NCI-H128 (cell line): ENCODE measurements around the gene OR12D3.
"Not testable (repeated sequence)": the region's sequence is repeated elsewhere in the genome, so short reads cannot be mapped to it uniquely, and the experiment has no call there.

Source experiments
- DNase-seq: peaks from one replicate; lab custom pipeline; 2025; ENCODE audit not compliant: unreplicated experiment; lab: John Stamatoyannopoulos, UW

The OR12D3 gene, protein sequence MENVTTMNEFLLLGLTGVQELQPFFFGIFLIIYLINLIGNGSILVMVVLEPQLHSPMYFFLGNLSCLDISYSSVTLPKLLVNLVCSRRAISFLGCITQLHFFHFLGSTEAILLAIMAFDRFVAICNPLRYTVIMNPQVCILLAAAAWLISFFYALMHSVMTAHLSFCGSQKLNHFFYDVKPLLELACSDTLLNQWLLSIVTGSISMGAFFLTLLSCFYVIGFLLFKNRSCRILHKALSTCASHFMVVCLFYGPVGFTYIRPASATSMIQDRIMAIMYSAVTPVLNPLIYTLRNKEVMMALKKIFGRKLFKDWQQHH

DNA sequence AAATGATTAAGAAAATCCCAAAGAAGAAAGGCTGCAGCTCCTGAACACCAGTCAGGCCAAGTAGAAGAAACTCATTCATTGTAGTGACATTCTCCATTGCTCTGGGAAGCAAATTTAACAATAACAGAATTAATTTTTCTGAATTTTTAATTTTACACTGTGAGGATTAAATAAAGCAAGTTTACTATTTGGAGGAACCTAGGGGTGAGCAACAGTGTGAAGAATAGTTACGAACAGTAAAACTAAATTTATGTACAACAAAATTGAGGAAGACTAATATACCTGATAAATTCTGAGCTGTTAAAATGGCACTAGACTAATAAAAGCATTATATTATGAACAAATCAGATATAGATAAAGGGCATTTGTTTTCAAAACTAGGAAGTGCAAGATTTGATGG lies at the start of gene OR12D3:
Gene OR12D3, minus strand, starts transcription at position 101 of the 400 bp plus-strand sequence. Its CDS starts 4 bp downstream, at position 97.
- no peak for DNase-seq

DNA sequence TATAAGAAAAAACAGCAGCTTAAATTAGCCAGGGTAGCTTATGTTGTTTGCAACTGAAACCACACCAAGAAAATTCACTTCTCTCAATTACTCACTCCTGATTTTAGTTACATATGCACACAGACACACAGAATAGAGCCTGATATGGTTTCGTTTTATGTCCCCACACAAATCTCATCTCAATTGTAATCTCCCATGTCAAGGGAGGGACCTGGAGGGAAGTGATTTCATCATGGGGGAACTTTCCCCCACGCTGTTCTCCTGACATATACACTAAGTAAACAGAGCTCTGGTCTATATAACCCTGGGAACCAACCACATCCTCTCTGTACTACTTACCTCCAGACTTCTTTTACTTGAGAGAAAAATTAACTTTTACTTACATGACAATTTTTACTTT lies 49.5 kb upstream of the OR12D3 start:
- DNase-seq = no peak

DNA sequence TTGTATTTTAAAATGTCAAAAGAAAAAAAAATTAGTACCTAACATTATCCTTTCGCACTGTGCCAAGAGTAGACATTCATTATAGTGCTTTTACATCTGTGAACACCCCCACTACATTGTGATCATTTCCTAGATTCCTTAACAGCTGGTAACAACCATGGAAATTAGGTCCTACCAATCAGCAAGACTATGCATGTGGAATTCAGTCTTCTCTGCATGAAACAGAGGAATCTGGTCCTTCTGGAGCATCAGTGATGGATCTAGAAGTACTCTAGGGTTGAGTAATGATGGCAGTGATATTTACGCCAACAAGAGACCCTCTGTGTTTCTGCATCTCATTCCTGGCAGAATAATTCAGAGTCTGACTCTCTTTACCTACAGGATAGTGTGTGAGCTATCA lies 49.1 kb upstream of the OR12D3 start:
- no peak for DNase-seq

DNA sequence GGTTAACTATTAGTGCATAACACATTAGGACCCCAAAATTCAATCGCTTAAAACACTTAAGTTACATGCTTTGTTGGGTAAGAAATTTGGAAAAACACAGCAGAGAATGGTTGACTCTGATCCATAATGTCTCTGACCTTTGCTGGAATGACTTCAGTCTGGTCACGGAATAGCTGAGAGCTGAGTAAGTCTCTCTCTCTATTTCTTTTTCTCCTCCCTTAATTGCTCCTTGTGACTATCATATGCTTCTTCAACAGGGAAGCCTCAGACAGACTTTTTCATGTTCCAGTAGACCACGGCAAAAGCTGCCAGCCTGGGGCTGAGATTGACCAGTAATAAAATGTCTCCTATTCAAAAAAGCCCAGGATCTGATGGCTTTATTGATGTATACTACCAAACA lies 44.4 kb upstream of the OR12D3 start:
- DNase-seq = no peak

DNA sequence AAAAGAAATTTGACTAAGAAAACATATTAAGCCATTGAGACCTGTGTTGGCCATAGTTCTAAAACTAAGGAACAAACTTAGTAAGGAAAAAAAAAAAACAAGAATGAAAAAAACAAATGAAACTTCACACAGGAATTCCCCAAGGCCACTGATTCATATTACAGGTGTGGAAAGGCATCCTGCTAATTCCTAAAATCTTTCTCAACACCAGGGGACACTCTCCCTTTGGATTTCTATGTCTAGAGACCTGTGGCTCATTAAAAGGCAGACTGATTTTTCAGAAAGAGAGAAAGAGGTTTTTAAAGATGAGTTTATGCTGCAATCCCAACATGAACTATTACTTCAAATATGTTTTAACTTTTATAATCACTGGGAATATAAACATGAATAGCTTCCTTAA lies 39.5 kb upstream of the OR12D3 start, which contains the start of gene OR12D1:
Gene OR12D1, plus strand, starts transcription at position 341 of the 400 bp plus-strand sequence.
- DNase-seq = no peak

DNA sequence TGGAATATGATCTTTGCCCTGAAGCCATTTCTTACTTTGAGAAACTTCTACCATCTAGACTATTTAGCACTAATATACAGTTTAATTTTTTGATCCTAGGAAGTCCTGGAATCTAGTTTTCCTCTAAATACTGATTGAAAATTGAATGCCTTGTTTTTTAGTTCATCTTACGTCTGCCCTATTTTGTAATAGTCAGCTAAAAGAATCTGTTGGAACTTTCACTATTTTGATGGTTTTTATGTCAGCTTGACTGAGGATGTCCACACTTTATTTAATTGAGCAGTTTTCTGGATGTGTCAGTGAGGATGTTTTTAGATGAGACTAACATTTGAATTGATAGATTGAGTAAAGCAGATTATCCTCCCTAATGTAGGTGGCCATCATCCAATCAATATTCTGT lies 28.7 kb upstream of the OR12D3 start:
- no peak for DNase-seq

DNA sequence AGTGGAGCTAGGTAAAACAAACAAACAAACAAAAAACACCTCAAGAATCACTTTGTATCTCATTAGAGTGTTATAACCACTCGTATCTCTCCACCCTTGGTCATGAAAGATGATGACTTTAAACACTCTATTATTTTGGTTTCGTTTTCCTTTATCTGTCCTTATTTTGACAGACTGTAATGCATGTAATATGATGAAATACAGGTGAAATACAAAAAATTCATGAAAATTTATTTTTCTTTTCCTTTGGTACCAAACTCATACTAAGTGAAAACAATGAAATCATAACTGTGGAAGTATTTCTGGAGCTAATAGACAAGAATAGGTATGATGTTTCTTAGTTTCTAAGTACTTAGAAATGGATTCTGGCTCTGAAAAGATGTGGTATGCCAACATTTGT lies 24.4 kb upstream of the OR12D3 start:
- no peak for DNase-seq

DNA sequence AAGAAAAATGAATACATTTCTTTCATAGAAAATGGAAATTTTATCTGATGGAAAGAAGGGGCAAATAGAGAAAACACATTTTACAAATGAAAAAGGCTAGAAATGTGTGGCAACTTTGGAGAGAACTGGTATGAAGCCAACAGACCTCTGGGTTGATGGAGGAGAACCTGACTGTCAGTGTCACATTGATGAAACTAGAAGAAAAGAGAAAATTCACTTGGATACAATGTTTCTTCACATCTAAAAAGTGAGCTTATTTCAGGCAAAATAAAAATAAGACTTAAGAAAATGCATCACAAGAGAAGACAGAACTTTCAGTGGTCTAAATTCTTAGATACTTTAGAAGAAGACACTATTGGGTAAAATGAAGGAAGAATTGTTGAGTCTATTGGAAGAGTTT lies 20.2 kb upstream of the OR12D3 start, which contains the start of gene OR12D2:
Gene OR12D2, plus strand, starts transcription at position 301 of the 400 bp plus-strand sequence. CDS start 1,069 bp downstream, outside the sequence.
- DNase-seq = no peak

DNA sequence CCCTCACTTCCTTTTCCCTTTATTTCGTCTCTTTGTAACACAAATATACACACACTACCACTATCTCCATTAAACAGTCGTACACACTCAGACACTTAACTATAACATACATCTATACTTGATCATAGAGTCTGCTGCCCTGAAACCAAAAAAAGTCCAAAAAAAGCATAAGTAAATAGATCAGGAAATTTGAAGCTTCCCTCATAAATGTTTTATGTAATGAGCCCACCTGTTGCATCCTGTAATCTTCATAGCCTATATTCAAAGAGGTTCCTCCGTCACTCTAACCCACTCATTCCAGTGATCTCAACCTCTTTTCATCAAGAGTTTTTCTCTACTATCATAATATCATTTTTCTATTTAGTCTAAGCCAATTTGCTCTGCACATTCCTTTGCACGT lies 13.4 kb upstream of the OR12D3 start:
- DNase-seq = no peak

DNA sequence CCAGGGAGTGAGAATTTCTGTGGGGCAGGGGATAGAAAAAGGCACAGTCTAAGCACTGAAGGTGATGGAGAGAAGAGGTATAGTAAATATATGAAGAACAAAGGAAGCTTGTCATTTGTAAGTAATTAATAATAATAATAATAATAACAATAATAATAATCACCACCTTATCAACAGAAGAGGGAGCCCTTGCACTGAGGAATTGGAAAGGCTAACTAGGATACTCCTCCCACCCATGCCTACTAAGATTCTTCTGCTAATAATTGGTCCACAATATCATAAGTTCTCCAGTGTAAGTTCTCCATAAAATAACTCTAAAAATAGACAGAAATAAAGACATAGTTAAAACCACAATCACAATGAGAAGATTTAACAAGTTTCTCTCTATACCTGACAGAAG lies 912 bp upstream of the OR12D3 start:
- no peak for DNase-seq

DNA sequence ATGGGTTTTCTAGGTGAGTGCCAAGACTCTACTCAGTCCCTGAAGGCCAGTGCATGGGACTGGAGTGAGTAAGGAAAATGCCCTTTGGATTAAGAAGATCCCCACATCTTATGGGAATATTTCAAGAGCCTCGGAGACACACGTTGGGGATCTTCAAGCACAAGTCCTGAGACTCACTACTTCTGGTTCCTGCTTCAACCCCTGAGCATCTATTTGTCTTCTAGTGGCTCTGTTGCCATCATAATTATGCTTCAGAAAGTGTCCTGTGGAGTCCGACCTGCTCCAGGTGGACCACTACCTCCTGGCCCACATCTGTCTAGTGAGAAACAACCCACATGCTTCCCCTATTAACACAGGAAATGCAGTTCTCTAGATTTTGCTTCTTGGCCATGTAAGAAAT lies 6.3 kb downstream of the OR12D3 start, which contains the start of gene OR5V1:
Gene OR5V1, minus strand, starts transcription at position 101 of the 400 bp plus-strand sequence. CDS start 12,670 bp downstream, outside the sequence.
- DNase-seq = no peak

DNA sequence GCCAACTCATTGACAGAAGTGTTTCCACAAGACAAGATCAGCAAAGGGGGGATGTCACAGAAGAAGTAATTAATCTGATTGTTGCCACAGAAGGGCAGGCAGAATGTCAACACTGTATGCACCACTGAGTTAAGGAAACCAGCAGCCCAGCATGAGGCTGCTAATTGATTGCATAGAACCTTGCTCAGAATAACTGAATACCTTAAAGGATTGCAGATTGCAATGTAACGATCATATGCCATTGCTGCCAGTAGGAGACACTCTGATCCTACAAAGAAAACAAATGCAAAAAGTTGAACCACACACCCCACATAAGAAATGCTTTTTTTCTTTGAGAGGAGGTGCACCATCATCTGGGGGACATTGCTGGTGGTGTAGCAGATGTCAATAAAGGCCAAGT lies 19.5 kb downstream of the OR12D3 start:
- no peak for DNase-seq

DNA sequence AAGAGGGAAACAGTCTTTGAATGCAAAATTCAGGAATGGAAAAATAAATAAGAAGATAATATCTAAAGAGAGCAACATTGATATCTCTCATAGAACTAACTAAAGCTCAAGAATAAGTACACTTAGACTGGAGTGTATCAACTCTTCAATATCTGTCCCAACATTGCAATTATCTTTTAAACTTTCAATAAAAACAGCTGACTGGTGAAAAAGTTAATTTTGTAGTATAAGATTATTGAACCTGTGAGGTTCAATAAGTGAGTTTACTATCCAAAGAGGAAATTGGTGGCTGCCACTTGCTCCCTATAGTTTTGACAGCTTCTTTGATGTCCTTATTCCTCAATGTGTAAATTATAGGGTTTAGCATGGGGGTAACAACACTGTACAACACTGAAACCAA lies 20.1 kb downstream of the OR12D3 start:
- no peak for DNase-seq

DNA sequence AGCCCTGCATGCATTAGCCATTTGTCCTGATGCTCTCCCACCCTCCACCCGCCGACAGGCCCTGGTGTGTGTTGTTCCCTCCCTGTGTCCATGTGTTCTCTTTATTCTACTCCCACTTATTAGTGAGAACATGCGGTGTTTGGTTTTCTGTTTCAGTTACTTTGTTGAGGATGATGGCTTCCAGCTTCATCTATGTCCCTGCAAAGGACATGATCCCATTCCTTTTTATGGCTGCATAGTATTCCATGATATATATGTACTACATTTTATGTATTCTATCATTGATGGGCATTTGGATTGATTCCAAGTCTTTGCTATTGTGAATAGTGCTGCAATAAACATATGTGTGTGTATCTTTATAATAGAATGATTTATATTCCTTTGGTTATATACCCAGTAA lies 25.7 kb downstream of the OR12D3 start:
- DNase-seq = not testable (repeated sequence)

DNA sequence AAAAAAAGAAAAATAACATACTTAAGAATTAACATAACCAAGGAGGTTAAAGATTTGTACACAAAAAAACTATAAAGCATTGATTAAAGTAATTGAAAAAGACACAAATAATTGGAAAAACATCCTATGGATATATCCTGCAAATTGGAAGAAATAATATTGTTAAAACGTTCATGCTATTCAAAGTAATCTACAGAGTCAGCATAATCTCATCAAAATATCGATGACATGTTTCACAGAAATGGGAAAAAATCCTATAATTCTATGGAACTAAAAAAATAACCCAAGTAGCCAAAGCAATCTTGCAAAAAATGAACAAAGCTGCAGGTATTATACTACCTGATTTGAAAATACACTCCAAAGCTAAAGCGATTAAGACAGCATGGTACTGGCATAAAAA lies 29.7 kb downstream of the OR12D3 start:
- DNase-seq = no peak

DNA sequence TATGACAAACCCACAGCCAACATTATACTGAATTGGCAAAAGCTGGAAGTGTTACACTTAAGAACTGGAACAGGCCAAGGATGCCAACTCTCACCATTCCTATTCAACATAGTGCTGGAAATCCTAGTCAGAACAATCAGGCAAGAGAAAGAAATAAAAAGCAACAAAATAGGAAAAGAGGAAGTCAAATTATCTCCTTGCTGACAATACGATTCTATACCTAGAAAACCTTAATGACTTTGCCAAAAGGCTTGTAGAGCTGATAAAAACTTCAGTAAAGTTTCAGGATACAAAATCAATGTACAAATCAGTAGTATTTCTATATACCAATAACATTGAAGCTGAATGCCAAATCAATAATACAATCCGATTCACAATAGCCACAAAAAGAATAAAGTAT lies 38.8 kb downstream of the OR12D3 start:
- no peak for DNase-seq

DNA sequence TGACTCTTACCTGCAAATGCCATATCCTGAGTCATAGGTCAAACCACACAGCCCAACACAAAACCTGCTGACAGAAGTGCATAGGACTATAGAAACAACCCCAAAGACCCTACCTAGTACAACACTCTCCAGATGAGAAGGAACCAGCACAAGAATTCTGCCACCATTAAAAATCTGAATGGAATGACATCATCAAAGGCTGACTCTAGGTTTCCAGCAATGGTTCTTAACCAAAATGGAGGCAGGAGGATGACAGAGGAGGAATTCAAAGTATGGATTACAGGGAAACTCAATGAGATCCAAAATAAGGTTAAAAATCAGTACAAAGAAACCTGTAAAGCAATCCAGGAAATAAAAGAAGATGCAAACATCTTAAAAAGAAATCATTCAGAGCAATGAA lies 42.4 kb downstream of the OR12D3 start:
- DNase-seq = no peak

DNA sequence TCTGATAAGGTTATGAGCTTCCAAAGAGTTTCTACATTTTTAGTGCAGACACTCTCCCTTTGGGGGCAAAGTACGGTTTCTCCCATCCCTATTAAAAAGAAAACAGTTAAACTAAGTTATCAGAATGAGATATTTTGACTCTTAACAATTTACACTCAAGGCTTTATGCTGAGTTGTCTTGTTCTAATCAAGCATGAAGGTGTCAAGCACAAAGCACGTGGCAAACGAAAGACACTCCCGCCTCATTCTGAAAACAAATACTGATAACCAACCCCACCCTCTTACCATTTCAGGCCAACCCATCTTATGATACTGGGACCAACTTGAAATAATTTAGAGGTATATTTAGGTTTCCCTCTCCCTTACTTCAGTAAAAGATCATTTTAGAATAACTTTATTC lies 49.3 kb downstream of the OR12D3 start:
- no peak for DNase-seq
